Adrenal gland (tissue), 12 donors: ENCODE data around the gene ALG12. TPM values are rescaled to one million over a fixed set of nuclear protein-coding genes. Genes with fewer than 3 reads are reported as not detected.

Source experiments
- DNase-seq, 7 donors: peaks; one replicate each; pipeline ENCODE4 v3.0.0-alpha.2; 2019 to 2020
- H3K27ac ChIP-seq, 5 donors: fragments of 200-600 bp; sonication (generic) in 4 of 5; 1 replicate in 3 of 5; 2 replicates in 2 of 5; pipeline versions ENCODE4 v1.5.1 to v1.8.0; 2016 to 2020; ENCODE audit warnings: mild to moderate bottlenecking in 1 of 5
- H3K27me3 ChIP-seq: fragments of 200-600 bp; 2 replicates; pipeline ENCODE4 v1.8.0; 2021
- H3K36me3 ChIP-seq, 2 donors: fragments of 200-600 bp; replicated peaks in 1 of 2; 1 replicate in 1 of 2; 2 replicates in 1 of 2; pipeline versions ENCODE4 v1.5.1 to v1.8.0; 2018 to 2022
- H3K4me1 ChIP-seq, 2 donors: fragments of 200-600 bp; replicated peaks in 1 of 2; 1 replicate in 1 of 2; 2 replicates in 1 of 2; pipeline versions ENCODE4 v1.5.1 to v1.8.0; 2018 to 2021
- H3K4me3 ChIP-seq, 4 donors: fragments of 200-600 bp; sonication (generic) in 3 of 4; one replicate each; pipeline ENCODE4 v1.5.1; 2016 to 2018
- H3K9me3 ChIP-seq, 3 donors: fragments of 200-600 bp; sonication (generic) in 1 of 3; replicated peaks in 1 of 3; 1 replicate in 2 of 3; 2 replicates in 1 of 3; pipeline versions ENCODE4 v1.5.1 to v1.8.0; 2016 to 2021
- POLR2A ChIP-seq, 2 donors: fragments of 450-650 bp; IDR thresholded peaks; one replicate each; pipeline ENCODE4 v1.6.1; 2017; ENCODE audit warnings: antibody characterized with exemption in 2 of 2, mild to moderate bottlenecking in 2 of 2, moderate library complexity in 1 of 2
- WGBS, 4 donors: extraction: QIAGEN DNeasy Blood & Tissue Kit in 2 of 4; methylation state at CpG; one replicate each; pipeline versions ENCODE4 v1.1.5 to v1.1.7; 2013 to 2017; 5-methylcytosine and 5-hydroxymethylcytosine counted together
- intact Hi-C, 2 donors: fragments of 100-400 bp; cut with DNase I; formaldehyde crosslinking; loops; one replicate each; pipeline versions ENCODE4 v1.14.1 to v1.15.0; 2022 to 2023
- polyA plus RNA-seq, 3 donors: library from polyadenylated mRNA; stranded (reverse); fragments of 200-250 nt in 2 of 3; fragments of 350-450 nt in 1 of 3; fragmentation: Illumina TruSeq in 1 of 3; extraction: RNeasy Lipid Tissue Mini Kit (QIAGEN cat#74804) in 1 of 3; gene quantifications; one replicate each; pipeline ENCODE4 v1.2.3, GENCODE V29; 2013 to 2014
- total RNA-seq, 9 donors: library from RNA; depleted of rRNA in 4 of 9; stranded (reverse); fragments of >200 nt in 4 of 9; fragments of 120-200 nt in 1 of 9; fragmentation: NEBNext Ultra II Directional in 1 of 9; extraction: Animal tissue kit (Norgen Biotek cat#: 25700) in 1 of 9; gene quantifications; one replicate each; pipeline versions ENCODE4 v1.1.0 to v1.2.4, GENCODE V29; 2013 to 2023
- TF ChIP-seq, protein P1 (sequence below), 6 experiments: fragments of 450-650 bp in 4 of 6; fragments of 200-600 bp in 2 of 6; sonication (generic) in 1 of 6; IDR thresholded peaks; 1 replicate in 5 of 6; 2 replicates in 1 of 6; pipeline versions ENCODE4 v1.5.1 to v1.8.0; 2016 to 2021; ENCODE audit warnings: antibody characterized with exemption in 6 of 6, mild to moderate bottlenecking in 2 of 6, moderate library complexity in 1 of 6
- donor health status: healthy with polysubstance abuse.
- donor health status: Bipolar disorder and iron deficiency.
- donor health status: DM: yes; HTN: yes; CAD: no.
- donor health status: DM: no; HTN: no; CAD: no.
- donor health status: DM: no; HTN: no; CAD: no.
- donor health status: DM: yes; HTN: yes; CAD: no.

Gene ALG12
- total and polyA plus RNA-seq, 12 donors, result 6.4 to 33.6 (median 18.9) TPM

DNA sequence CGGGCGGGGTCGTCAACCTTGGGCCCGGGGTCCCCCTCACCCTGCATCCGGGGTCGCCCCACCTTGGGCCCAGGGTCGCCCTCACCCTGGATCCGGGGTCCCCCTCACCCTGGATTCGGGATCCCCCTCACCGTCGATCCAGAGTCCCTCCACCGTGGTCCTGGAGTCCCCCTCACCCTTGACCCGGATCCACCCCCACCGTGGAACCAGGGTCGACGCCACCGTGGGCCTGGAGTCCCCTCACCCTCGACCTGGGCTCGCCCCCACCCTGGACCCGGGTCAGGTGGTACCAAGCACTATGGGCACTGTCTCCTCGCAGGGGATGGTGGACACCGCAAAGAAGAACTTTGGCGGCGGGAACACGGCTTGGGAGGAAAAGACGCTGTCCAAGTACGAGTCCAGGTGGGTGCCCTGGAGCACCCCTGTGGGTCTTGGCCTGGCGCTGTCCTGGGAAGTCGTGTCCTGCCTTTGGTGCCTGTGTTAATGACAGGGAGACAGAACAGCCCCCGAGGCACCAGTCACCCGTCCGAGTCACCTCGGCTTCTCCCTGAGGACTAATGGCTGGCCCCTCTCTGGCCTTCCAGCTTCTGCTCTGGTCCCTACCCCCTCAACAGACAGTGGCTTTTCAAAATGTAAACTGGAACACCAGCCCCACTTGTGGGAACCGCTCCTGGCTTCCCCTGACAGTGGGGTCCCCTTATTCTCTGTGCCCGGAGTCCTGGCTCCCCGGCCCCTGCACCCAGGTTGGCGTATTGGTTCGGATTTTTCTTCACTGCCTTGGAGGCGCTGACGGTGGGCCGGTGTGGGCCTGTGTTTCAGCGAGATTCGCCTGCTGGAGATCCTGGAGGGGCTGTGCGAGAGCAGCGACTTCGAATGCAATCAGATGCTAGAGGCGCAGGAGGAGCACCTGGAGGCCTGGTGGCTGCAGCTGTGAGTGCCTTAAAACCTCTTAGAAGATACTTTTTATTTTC lies 958 bp upstream of the ALG12 start:
- H3K4me1 ChIP-seq, result peaks cover 9 to 20% of the 10 kb centered on the region in 2 donors
- H3K4me3 ChIP-seq, result peak overlapping the region in 3 of 4 donors; percentile 11 to 87 (median 33)
- 42 to 96% (median 64%) methylated on average over 5 to 47 of the region's 47 CpGs for WGBS, 4 donors
- DNase-seq, result peak in 1 of 7 donors; percentile 27
- intact Hi-C loops, result loop anchor here (10.0 kb wide), 2 partner anchors 64 to 134 kb away; partner anchors contain the start of gene ZBED4 (in 2 of the 2)
- peak overlapping the region in 1 of 5 donors; percentile 94 for H3K27ac ChIP-seq
- H3K27me3 ChIP-seq, result no peaks in the 10 kb centered on the region
- no peaks in the 10 kb centered on the region for H3K9me3 ChIP-seq
- peaks cover 0 to 12% of the 10 kb centered on the region in 2 donors for H3K36me3 ChIP-seq
- TF ChIP-seq POLR2A (IDR thresholded peaks at IDR 0.05), result no peak
- TF ChIP-seq, protein P1, sequence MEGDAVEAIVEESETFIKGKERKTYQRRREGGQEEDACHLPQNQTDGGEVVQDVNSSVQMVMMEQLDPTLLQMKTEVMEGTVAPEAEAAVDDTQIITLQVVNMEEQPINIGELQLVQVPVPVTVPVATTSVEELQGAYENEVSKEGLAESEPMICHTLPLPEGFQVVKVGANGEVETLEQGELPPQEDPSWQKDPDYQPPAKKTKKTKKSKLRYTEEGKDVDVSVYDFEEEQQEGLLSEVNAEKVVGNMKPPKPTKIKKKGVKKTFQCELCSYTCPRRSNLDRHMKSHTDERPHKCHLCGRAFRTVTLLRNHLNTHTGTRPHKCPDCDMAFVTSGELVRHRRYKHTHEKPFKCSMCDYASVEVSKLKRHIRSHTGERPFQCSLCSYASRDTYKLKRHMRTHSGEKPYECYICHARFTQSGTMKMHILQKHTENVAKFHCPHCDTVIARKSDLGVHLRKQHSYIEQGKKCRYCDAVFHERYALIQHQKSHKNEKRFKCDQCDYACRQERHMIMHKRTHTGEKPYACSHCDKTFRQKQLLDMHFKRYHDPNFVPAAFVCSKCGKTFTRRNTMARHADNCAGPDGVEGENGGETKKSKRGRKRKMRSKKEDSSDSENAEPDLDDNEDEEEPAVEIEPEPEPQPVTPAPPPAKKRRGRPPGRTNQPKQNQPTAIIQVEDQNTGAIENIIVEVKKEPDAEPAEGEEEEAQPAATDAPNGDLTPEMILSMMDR (IDR thresholded peaks at IDR 0.05), result no peak

DNA sequence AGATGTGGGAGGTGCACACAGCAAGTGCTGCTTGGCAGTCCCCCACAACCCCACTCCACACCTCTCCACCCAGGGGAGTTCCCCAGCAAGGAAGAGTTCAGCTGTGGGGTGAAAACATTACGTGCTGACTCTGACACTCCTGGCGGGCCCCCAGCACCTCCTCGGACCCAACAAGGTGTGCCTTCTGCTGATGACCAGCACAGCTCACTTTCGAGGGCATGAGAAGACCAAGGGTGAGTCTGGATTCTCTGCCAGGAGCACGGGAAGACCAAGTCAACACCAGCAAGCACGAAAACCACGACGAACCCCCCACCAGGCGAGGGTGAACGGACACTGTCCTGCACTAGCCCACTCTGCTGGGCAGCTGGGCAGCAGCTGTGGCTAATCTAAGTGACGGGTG lies 1.4 kb downstream of the ALG12 start:
- H3K36me3 ChIP-seq, result peaks cover 0 to 21% of the 10 kb centered on the region in 2 donors
- TF ChIP-seq, protein P1 (IDR thresholded peaks at IDR 0.05), result no peak
- TF ChIP-seq POLR2A (IDR thresholded peaks at IDR 0.05), result no peak
- no peaks in the 10 kb centered on the region for H3K9me3 ChIP-seq
- intact Hi-C loops, result loop anchor here (10.0 kb wide), 2 partner anchors 62 to 132 kb away; partner anchors contain the start of gene ZBED4 (in 2 of the 2)
- H3K27ac ChIP-seq, result no peak overlapping the region
- peaks cover 9 to 20% of the 10 kb centered on the region in 2 donors for H3K4me1 ChIP-seq
- no peaks in the 10 kb centered on the region for H3K27me3 ChIP-seq
- H3K4me3 ChIP-seq, result no peak overlapping the region
- DNase-seq, result no peak
- 86 to 97% (median 95%) methylated on average over 9 to 11 of the region's 11 CpGs for WGBS, 4 donors

DNA sequence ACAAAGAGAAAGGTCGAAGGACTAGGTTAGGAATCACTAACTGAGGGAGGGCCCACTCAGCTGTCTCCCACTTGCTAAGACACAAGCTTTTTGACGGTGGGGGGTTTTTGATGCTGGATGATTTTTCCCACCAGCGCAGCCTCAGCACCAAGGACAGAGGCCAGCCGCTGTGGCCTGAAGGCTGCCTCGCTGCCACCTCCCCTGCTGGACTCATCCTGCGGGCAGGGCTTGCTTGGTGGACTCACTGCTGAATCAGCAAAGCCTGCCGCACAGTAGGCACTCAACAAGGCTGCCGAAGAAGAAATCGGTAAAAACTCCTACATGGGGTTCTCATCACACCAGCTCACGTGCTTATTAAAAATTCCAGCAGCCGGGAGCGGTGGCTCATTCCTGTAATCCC lies 2.6 kb downstream of the ALG12 start:
- H3K4me1 ChIP-seq, result peaks cover 9 to 20% of the 10 kb centered on the region in 2 donors
- 80 to 97% (median 91%) methylated on average over 10 to 12 of the region's 12 CpGs for WGBS, 4 donors
- TF ChIP-seq, protein P1 (IDR thresholded peaks at IDR 0.05), result no peak
- no peak for TF ChIP-seq POLR2A (IDR thresholded peaks at IDR 0.05)
- H3K4me3 ChIP-seq, result no peak overlapping the region
- H3K27me3 ChIP-seq, result no peaks in the 10 kb centered on the region
- no peaks in the 10 kb centered on the region for H3K9me3 ChIP-seq
- peaks cover 0 to 15% of the 10 kb centered on the region in 2 donors for H3K36me3 ChIP-seq
- intact Hi-C loops, result loop anchor here (10.0 kb wide), 2 partner anchors 61 to 131 kb away; partner anchors contain the start of gene ZBED4 (in 2 of the 2)
- H3K27ac ChIP-seq, result no peak overlapping the region
- DNase-seq, result no peak

DNA sequence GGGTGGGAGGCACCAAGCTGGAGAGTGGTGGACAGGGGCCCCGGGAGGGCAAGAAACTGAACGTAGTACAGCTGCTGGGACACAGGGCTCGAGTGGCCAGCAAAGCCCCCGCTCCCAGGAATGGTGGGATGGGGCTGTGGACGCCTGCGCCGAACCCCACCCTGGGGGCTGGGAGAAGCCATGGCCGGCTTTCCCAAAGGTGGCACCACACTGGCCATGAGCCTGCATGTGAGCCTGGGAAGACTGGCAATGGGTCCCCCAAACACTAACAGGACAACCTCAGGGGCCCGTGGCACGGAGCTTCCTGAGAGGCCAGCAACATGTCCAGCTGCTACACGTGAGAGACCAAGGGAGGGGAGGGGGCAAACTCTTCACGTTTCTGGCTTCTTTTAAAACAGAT lies 4.0 kb downstream of the ALG12 start:
- intact Hi-C loops, result loop anchor here (10.0 kb wide), 2 partner anchors 59 to 129 kb away; partner anchors contain the start of gene ZBED4 (in 2 of the 2)
- TF ChIP-seq, protein P1 (IDR thresholded peaks at IDR 0.05), result no peak
- TF ChIP-seq POLR2A (IDR thresholded peaks at IDR 0.05), result no peak
- WGBS, 4 donors, result 90 to 93% (median 91%) methylated on average over 7 to 12 of the region's 12 CpGs
- H3K4me1 ChIP-seq, result peaks cover 9 to 15% of the 10 kb centered on the region in 2 donors
- H3K9me3 ChIP-seq, result no peaks in the 10 kb centered on the region
- H3K27ac ChIP-seq, result no peak overlapping the region
- H3K36me3 ChIP-seq, result peaks cover 0 to 10% of the 10 kb centered on the region in 2 donors
- no peak for DNase-seq
- no peak overlapping the region for H3K4me3 ChIP-seq
- H3K27me3 ChIP-seq, result no peaks in the 10 kb centered on the region
